ENCODE data around the gene BBC3.
A peak's percentile ranks its signal among the peaks of the same experiment; 100 is the strongest.
"Not testable (repeated sequence)": the region's sequence is repeated elsewhere in the genome, so short reads cannot be mapped to it uniquely, and the experiment has no call there.

The BBC3 gene

DNA sequence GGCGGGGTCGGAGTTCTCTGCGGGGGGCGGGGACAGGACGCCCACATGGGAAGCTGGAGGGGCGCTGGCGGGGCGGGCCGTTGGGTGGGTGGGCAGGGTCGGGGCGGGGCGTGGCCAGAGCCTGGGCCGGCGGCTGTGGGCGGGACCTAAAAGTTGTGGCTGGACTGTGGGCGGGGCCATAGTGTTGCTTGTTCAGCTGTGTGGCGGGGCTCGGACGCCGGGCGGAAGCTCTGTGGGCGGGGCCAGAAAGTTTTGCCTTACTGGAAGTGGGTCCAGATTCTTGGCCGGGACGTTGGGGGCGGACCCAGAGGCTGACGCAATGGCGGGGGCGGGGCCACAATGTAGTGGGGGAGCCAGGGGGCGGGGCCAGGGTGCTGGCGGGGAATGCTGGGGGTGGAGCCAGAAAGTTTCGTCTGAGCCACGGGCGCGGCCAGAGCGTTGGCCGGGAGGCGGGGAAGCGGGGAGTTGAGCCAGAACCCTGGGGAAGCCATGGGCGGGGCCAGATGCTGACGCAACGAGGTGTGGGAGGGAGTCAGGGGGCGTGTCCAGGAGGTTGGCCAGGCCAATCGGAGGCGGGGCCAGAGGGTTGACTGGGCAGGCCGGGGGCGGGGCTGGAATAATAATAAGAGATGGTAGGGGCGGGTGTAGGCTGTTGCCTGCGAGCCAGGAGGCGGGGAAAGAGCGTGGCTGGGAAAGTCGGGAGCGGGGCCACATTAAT, 25.9 kb upstream of the BBC3 start:
- peaks cover 32% of the 10 kb centered on the region for H3K36me3 ChIP-seq (ENCODE audit: insufficient read depth, low read depth, low read length)
- no peaks in the 10 kb centered on the region for H3K27me3 ChIP-seq (ENCODE audit: insufficient read depth, low read length)
- no peaks in the 10 kb centered on the region for H3K9me3 ChIP-seq (ENCODE audit: insufficient read depth, low read depth, low read length)
- peaks cover 10% of the 10 kb centered on the region for H3K4me1 ChIP-seq (ENCODE audit: insufficient read depth, low read length)
- H3K9ac ChIP-seq (ENCODE audit: low read depth, low read length) = no peak overlapping the region
- peak overlapping the region; percentile 75; the same call in 1 of the 2 replicates for H3K4me3 ChIP-seq (ENCODE audit: low read length)
- H3K27ac ChIP-seq (ENCODE audit: low read length) = no peak overlapping the region

DNA sequence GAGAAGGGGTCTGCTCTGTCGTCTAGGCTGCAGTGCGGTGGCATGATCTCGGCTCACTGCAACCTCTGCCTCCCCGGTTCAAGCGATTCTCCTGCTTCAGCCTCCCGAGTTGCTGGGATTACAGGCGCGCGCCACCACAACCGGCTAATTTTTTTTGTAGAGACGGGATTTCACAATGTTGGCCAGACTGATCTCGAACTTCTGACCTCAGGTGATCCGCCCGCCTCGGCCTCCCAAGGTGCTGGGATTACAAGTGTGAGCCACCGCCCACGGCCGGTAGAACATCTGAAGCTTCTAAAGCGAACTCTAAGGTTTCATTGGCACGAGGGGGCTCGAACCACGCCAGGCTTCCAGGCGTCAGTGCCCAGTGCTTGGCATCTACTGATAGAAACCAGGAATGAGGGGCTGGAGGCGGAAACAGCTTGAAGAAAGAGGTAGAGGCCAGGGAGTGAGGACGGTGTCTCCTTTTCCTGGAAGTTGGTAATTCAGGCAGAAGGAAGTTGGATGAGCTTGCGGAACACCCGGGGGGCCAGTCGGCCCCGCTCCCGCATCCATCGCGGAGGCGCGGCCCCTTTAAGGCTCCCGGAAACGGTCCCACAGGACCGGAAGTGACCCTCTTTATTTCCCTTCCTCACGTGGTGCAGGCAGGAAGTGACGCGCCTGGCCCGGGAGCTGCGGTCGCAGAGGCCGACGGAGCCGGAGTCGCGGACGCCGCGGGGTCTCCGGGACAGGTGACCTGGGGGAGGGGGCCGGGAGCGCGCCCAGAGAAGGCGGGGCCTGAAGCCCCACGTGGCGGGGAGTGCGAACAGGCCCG, 25.1 kb upstream of the BBC3 start, which contains the start of gene CCDC9:
Gene CCDC9, plus strand, starts transcription at position 647 of the 814 bp plus-strand sequence. CDS start 1,876 bp downstream, outside the sequence.
- Histone ChIP-seq H3K9ac (ENCODE audit: low read depth, low read length) (peak within 1 kb of the TSS; percentile 84; the same call in 1 of the 2 replicates), H3K36me3 (ENCODE audit: insufficient read depth, low read depth, low read length) (peaks cover 28% of the 10 kb centered on the region), H3K4me1 (ENCODE audit: insufficient read depth, low read length) (peaks cover 10% of the 10 kb centered on the region), H3K27ac (ENCODE audit: low read length) (peak within 1 kb of the TSS; percentile 15), H3K27me3 (ENCODE audit: insufficient read depth, low read length) (no peaks in the 10 kb centered on the region), H3K9me3 (ENCODE audit: insufficient read depth, low read depth, low read length) (no peaks in the 10 kb centered on the region), H3K4me3 (ENCODE audit: low read length) (peak within 1 kb of the TSS; percentile 91)

DNA sequence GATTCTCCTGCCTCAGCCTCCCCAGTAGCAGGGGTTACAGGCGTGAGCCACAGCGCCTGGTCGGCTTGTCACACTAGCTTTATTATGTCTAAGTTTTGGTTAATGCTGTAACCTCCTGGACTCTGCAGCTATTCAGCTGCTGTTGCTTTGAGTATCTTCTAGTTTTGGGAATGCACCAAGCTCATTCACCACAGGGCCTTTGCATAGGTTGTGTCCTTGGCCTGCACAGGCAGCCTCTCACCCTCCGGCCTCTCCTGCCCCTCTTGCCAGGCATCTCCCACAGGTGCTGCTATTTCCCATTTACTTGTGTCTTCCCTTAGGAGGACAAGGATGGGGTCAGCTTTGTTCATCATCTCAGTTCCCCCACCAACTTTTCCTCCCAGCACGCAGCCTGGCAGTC, 23.0 kb upstream of the BBC3 start:
- H3K9me3 ChIP-seq (ENCODE audit: insufficient read depth, low read depth, low read length) = no peaks in the 10 kb centered on the region
- H3K27ac ChIP-seq (ENCODE audit: low read length) = no peak overlapping the region
- no peak overlapping the region for H3K9ac ChIP-seq (ENCODE audit: low read depth, low read length)
- no peak overlapping the region for H3K4me3 ChIP-seq (ENCODE audit: low read length)
- no peaks in the 10 kb centered on the region for H3K27me3 ChIP-seq (ENCODE audit: insufficient read depth, low read length)
- peaks cover 10% of the 10 kb centered on the region for H3K4me1 ChIP-seq (ENCODE audit: insufficient read depth, low read length)
- peaks cover 8% of the 10 kb centered on the region for H3K36me3 ChIP-seq (ENCODE audit: insufficient read depth, low read depth, low read length)

DNA sequence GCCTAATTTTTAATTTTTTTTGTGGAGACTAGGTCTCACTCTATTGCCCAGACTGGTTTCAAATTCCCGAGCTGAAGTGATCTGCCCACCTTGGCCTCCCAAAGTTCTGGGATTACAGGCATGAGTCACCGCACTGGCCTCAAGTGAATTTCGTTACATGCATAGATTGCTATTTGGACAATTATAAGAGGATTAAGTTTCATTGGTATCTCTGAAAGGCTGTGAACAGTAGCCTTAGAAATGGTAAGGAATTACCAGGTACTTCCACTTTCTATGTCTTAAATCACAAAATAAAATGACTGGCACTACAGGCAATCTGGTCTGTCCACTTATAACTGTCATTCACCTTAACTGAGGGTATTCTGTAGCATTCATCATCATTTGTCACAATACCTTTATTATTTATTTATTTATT, 22.5 kb upstream of the BBC3 start:
- peaks cover 9% of the 10 kb centered on the region for H3K4me1 ChIP-seq (ENCODE audit: insufficient read depth, low read length)
- no peak overlapping the region for H3K27ac ChIP-seq (ENCODE audit: low read length)
- H3K4me3 ChIP-seq (ENCODE audit: low read length) = no peak overlapping the region
- H3K27me3 ChIP-seq (ENCODE audit: insufficient read depth, low read length) = no peaks in the 10 kb centered on the region
- H3K9ac ChIP-seq (ENCODE audit: low read depth, low read length) = no peak overlapping the region
- H3K36me3 ChIP-seq (ENCODE audit: insufficient read depth, low read depth, low read length) = peaks cover 3% of the 10 kb centered on the region; the same call in 1 of the 2 replicates
- no peaks in the 10 kb centered on the region for H3K9me3 ChIP-seq (ENCODE audit: insufficient read depth, low read depth, low read length)

DNA sequence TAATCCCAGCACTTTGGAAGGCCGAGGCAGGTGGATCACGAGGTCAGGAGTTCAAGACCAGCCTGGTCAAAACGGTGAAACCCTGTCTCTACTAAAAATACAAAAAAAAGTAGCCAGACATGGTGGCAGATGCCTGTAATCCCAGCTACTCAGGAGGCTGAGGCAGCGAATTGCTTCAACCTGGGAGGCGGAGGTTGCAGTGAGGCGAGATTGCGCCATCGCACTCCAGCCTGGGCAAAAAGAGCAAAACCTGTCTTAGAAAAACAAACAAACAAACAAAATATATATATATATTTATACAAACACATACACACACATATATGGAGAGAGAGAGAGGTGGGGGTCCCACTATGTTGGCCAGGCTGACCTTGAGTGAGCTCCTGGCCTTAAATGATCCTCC, 22.0 kb upstream of the BBC3 start:
- H3K27me3 ChIP-seq (ENCODE audit: insufficient read depth, low read length); H3K9me3 ChIP-seq (ENCODE audit: insufficient read depth, low read depth, low read length); H3K36me3 ChIP-seq (ENCODE audit: insufficient read depth, low read depth, low read length); H3K4me1 ChIP-seq (ENCODE audit: insufficient read depth, low read length); H3K9ac ChIP-seq (ENCODE audit: low read depth, low read length); H3K27ac ChIP-seq (ENCODE audit: low read length); H3K4me3 ChIP-seq (ENCODE audit: low read length): not testable (repeated sequence)

DNA sequence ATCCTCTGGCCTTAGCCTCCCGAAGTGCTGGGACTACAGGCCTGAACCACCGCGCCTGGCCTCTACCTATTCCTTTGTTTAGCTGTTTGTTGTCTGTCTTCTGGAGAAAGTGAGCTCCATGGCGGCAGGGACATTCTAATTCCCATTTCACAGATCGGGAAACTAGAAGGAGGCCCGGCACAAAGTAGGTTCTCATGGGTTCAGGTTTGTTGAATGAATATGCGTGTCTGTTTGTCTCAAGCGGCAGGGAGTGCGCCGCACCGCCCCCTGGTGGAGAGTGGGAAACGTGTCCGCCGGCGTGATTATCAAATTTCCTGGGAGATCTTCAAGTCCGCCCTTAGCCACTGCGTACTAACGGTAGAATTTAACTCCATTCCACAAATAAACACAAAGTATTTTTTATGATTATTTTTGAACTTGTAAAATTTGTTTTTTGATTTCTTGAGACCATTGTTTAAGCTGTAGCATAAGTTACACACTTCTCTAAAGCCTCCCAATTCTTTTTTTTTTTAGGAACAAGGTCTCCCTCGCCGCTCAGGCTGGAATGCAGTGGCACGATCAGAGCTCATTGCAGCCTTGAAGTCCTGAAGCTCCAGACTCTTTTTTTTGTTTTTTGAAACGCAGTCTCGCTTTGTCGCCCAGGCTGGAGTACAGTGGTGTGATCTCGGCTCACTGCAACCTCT, 16.4 kb upstream of the BBC3 start:
- Histone ChIP-seq H3K27me3 (ENCODE audit: insufficient read depth, low read length) (peaks cover 12% of the 10 kb centered on the region), H3K27ac (ENCODE audit: low read length) (no peak overlapping the region), H3K4me3 (ENCODE audit: low read length) (no peak overlapping the region), H3K9me3 (ENCODE audit: insufficient read depth, low read depth, low read length) (no peaks in the 10 kb centered on the region), H3K9ac (ENCODE audit: low read depth, low read length) (no peak overlapping the region), H3K36me3 (ENCODE audit: insufficient read depth, low read depth, low read length) (no peaks in the 10 kb centered on the region), H3K4me1 (ENCODE audit: insufficient read depth, low read length) (no peaks in the 10 kb centered on the region; the same call in 1 of the 2 replicates)

DNA sequence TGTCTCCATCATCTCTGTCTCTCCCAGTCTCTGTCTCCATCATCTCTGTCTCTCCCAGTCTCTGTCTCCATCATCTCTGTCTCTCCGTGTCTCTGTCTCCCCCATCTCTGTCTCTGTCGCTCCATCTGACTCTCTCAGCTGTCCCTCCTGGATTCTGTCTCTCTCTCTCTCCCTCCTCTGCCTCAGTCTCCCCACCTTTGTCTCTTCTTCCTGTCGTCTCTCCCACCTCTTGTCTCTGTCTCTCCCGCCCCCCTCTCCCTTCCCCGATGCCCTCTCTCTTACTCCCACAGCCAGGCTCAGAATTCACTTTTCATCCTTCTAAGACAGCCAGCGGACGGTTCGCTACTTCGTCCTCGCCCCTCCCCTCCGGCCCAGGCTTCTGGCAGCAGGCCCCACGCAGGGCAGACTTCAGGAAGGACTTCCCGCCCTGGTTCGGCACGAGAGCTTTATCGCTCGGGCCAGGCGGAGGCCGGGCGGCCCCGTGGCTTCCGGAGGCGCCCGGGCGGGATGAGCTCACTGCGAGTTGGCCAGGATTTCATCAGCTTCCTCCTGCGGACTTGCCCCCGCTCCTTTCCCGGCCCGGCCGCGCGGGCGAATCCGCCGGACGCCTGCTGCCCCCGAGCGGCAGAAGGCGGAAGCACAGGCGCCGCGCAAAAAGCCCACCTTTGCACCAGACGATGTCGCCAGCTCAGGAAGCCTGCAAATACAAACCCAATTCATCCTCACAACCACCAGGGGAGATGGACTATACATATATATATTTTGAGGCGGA, 13.0 kb upstream of the BBC3 start:
- H3K27me3 ChIP-seq (ENCODE audit: insufficient read depth, low read length) = peaks cover 42% of the 10 kb centered on the region
- peak overlapping the region; percentile 64 for H3K4me3 ChIP-seq (ENCODE audit: low read length)
- H3K27ac ChIP-seq (ENCODE audit: low read length) = peak overlapping the region; percentile 72
- no peaks in the 10 kb centered on the region for H3K9me3 ChIP-seq (ENCODE audit: insufficient read depth, low read depth, low read length)
- H3K4me1 ChIP-seq (ENCODE audit: insufficient read depth, low read length) = peaks cover 6% of the 10 kb centered on the region; the same call in 1 of the 2 replicates
- H3K36me3 ChIP-seq (ENCODE audit: insufficient read depth, low read depth, low read length) = no peaks in the 10 kb centered on the region
- H3K9ac ChIP-seq (ENCODE audit: low read depth, low read length) = peak overlapping the region; percentile 81; the same call in 1 of the 2 replicates

DNA sequence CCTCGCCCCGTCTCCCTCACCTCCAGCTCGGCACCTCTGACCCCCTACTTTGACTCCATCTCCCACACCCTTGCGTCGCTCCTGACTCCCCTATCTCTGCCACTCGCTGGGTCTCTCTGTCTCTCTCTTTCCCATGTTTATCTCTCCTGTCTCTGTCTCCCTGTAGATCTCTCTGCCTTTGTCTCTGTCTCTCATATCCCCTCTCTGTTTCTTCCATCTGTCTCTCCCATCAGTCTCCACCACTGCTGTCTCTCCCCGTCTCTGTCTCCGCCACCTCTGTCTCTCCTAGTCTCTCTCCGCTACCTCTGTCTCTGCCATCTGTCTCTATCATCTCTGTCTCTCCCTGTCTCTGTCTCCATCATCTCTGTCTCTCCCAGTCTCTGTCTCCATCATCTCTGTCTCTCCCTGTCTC, 12.4 kb upstream of the BBC3 start:
- Histone ChIP-seq H3K36me3 (ENCODE audit: insufficient read depth, low read depth, low read length) (no peaks in the 10 kb centered on the region), H3K9me3 (ENCODE audit: insufficient read depth, low read depth, low read length) (no peaks in the 10 kb centered on the region), H3K4me1 (ENCODE audit: insufficient read depth, low read length) (peaks cover 6% of the 10 kb centered on the region; the same call in 1 of the 2 replicates), H3K27ac (ENCODE audit: low read length) (peak overlapping the region; percentile 72), H3K4me3 (ENCODE audit: low read length) (peak overlapping the region; percentile 64), H3K9ac (ENCODE audit: low read depth, low read length) (peak overlapping the region; percentile 81; the same call in 1 of the 2 replicates), H3K27me3 (ENCODE audit: insufficient read depth, low read length) (peaks cover 48% of the 10 kb centered on the region)

DNA sequence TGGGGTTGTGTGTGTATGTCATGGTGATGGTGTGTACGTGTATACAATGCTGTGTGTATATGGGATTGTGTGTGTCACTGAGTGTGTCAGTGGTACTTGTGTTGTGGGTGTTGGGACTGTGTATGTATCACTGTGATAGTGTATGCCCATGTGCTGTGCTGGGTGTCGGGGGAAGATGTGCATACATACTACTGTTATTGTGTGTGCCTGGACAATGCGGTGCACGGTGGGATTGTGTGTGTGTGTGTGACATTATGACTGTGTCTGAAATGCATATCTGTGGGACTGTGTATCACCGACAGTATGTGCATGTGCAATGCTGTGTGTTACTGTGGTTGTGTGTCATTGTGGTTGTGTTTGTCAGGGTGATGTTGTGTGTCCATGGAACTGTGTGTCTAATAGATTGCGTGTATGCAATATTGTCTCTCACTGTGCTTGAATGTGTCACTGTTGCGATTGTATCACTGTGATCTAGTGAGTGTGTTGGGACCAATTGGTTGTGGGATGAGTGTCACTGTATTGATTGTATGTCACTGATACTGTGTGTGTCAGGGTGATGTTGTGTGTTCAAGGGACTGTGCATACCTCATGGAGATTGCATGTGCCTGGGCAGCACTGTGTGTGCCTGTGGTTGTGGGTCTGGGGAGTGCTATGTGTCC, 11.0 kb upstream of the BBC3 start:
- no peak overlapping the region for H3K27ac ChIP-seq (ENCODE audit: low read length)
- H3K4me3 ChIP-seq (ENCODE audit: low read length) = no peak overlapping the region
- peaks cover 48% of the 10 kb centered on the region for H3K27me3 ChIP-seq (ENCODE audit: insufficient read depth, low read length)
- H3K9me3 ChIP-seq (ENCODE audit: insufficient read depth, low read depth, low read length) = no peaks in the 10 kb centered on the region
- H3K4me1 ChIP-seq (ENCODE audit: insufficient read depth, low read length) = peaks cover 6% of the 10 kb centered on the region; the same call in 1 of the 2 replicates
- no peak overlapping the region for H3K9ac ChIP-seq (ENCODE audit: low read depth, low read length)
- no peaks in the 10 kb centered on the region for H3K36me3 ChIP-seq (ENCODE audit: insufficient read depth, low read depth, low read length)

DNA sequence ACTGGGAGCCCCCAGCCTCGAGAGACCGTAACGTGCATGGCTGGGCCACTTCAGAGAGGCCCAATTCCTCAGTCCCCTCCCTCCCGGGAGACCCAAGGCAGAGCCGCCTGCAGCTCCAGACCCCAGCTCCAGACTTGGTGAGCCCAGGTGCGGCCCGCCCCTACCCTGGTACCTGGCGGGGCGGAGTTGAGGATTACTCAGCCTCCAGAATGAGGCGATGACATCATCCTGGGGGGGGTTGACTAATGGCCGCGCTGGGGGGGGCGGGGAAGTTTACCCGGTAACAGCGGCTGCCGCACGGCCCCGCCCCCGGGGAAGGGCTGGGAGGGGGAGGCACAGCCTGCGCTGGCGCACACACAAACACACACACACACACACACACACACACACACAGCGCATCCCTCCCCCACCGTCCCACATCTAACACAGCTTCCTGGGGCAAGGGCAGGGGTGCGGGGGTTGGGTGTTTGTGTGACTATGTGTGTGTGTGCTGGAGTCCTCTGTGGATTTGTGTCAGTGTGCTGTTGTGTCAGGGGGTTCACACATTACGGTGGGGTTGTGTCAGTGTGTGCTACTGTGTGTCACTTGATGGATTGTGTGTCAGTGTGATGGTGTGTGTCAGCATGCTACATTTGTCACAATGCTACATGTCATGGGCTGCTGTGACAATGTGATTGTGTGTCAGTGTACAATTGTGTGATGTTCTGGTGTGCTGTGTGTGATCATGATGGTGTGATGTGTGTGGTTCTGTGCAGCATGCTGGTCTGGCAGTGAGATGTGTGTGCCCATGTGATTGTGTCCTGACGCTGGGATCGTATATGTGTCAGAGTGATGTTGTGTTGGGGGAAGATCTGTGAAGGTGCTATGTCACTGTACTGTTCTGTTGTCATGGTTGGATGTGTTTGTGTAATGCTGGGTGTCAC, 10.3 kb upstream of the BBC3 start:
- Histone ChIP-seq H3K27me3 (ENCODE audit: insufficient read depth, low read length) (peaks cover 48% of the 10 kb centered on the region), H3K9me3 (ENCODE audit: insufficient read depth, low read depth, low read length) (no peaks in the 10 kb centered on the region), H3K4me3 (ENCODE audit: low read length) (no peak overlapping the region; the same call in 1 of the 2 replicates), H3K4me1 (ENCODE audit: insufficient read depth, low read length) (peaks cover 6% of the 10 kb centered on the region; the same call in 1 of the 2 replicates), H3K27ac (ENCODE audit: low read length) (no peak overlapping the region), H3K9ac (ENCODE audit: low read depth, low read length) (peak overlapping the region; percentile 14; the same call in 1 of the 2 replicates), H3K36me3 (ENCODE audit: insufficient read depth, low read depth, low read length) (no peaks in the 10 kb centered on the region)

Data from iPS-20b (cell line).